Astrocyte (in vitro differentiated cells and primary cell): ENCODE measurements around the gene CCDC6.
"Not testable (repeated sequence)": the region's sequence is repeated elsewhere in the genome, so short reads cannot be mapped to it uniquely, and the experiment has no call there.

ENCODE experiments used
- EZH2 ChIP-seq: IDR thresholded peaks from 2 replicates; pipeline ENCODE4 v1.6.1; 2012; ENCODE audit warnings: mild to moderate bottlenecking, low read length, inconsistent platforms; ENCODE audit not compliant: insufficient read depth
- TF ChIP-seq, protein P1 (sequence below): IDR thresholded peaks from 2 replicates; pipeline ENCODE4 v1.5.1; 2011; ENCODE audit warnings: low read depth, mild to moderate bottlenecking, inconsistent platforms, low read length, moderate library complexity; ENCODE audit not compliant: insufficient read depth

DNA sequence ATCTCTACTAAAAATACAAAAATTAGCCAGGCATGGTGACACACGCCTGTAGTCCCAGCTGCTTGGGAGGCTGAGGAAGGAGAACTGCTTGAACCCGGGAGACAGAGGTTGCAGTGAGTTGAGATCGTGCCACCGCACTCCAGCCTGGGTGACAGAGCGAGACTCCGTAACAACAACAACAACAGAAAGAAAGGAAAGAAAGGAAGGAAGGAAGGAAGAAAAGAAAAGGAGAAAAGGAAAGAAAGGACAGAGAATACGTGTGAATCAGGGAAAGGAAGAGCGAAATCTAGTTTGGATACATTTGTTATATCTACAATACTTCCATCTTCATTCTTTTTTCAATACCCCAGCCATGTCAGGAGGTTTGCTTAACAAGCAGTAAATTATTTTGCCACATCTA is 21.5 kb downstream of the CCDC6 start:
- TF ChIP-seq, protein P1, sequence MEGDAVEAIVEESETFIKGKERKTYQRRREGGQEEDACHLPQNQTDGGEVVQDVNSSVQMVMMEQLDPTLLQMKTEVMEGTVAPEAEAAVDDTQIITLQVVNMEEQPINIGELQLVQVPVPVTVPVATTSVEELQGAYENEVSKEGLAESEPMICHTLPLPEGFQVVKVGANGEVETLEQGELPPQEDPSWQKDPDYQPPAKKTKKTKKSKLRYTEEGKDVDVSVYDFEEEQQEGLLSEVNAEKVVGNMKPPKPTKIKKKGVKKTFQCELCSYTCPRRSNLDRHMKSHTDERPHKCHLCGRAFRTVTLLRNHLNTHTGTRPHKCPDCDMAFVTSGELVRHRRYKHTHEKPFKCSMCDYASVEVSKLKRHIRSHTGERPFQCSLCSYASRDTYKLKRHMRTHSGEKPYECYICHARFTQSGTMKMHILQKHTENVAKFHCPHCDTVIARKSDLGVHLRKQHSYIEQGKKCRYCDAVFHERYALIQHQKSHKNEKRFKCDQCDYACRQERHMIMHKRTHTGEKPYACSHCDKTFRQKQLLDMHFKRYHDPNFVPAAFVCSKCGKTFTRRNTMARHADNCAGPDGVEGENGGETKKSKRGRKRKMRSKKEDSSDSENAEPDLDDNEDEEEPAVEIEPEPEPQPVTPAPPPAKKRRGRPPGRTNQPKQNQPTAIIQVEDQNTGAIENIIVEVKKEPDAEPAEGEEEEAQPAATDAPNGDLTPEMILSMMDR: not testable (repeated sequence)
- TF ChIP-seq EZH2: not testable (repeated sequence)
